Epithelial cell of alveolus of lung (primary cell): Measurements from ENCODE around the gene KRT33B. TPM values are rescaled to one million over a fixed set of nuclear protein-coding genes. Genes with fewer than 3 reads are reported as not detected.

ENCODE experiments used
- total RNA-seq: library from RNA; depleted of rRNA; stranded (reverse); fragments of >200 nt; gene quantifications from 2 replicates; pipeline ENCODE4 v1.2.1, GENCODE V29; 2015

Gene KRT33B
- total RNA-seq, result not detected in 2 replicates

DNA sequence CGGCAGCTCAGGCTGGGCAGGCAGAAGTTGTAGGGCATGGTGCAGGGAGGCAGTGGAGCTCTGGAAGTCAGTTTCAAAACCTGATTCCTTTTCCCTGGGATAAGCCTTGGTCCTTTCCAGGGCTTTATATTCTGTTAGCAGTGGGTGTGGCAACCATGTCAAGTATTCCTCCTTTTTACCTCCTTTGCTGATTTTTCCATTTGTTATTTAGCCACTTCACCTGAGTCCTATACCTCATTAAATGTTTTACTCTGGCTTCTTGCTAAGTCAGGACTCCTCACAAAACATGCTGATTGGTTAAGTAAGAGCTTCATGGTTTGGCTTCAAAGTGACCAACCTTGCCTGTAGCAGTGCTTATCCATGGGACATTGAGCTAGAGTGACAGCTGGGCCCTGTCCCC, at the start of gene KRT33B:
Gene KRT33B (minus strand): TSS at position 101 of the 400 bp plus-strand sequence. CDS start 63 bp downstream, at position 38.

DNA sequence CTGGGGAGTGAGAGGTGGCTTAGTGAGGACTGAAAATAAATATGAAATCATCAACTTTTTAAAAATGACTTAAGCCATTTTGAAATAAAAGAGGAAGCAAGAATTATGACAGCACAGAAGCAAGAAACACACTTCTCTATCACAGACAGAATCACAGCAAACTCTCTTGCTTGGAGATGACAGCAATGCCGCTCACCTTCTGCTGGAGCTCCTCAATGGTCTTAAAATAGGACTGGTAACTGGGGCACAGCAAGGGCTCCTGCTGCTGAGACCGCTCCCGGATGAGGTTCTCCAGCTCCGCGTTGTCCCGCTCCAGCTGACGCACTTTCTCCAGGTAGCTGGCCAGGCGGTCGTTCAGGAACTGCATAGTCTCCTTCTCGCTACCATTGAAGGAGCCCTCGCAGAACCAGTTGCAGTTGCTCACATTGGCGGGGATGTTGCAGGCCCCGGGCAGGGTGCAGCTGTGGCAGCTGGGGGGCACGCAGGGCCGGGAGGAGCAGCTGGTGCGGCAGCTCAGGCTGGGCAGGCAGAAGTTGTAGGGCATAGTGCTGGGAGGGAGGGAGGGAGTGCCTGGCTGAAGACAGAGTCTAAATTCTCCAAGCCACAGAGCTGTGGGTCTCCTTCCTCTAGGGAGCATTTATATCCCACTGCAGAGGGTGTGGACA, 27.5 kb upstream of the KRT33B start, which contains the start of gene KRT31:
Gene KRT31 (minus strand): TSS at position 613 of the 665 bp plus-strand sequence. CDS start 69 bp downstream, at position 544.

DNA sequence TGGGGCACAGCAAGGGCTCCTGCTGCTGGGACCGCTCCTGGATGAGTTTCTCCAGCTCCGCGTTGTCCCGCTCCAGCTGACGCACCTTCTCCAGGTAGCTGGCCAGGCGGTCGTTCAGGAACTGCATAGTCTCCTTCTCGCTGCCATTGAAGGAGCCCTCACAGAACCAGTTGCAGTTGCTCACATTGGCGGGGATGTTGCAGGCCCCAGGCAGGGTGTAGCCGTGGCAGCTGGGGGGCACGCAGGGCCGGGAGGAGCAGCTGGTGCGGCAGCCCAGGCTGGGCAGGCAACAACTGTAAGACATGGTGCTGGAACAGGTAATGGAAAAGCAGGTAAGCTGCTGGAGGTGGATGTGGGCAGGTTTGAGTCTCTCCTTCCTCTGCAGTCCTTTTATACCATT, 12.3 kb upstream of the KRT33B start, which contains the start of gene KRT34:
Gene KRT34 (minus strand): TSS at position 364 of the 400 bp plus-strand sequence. CDS start 60 bp downstream, at position 304.

DNA sequence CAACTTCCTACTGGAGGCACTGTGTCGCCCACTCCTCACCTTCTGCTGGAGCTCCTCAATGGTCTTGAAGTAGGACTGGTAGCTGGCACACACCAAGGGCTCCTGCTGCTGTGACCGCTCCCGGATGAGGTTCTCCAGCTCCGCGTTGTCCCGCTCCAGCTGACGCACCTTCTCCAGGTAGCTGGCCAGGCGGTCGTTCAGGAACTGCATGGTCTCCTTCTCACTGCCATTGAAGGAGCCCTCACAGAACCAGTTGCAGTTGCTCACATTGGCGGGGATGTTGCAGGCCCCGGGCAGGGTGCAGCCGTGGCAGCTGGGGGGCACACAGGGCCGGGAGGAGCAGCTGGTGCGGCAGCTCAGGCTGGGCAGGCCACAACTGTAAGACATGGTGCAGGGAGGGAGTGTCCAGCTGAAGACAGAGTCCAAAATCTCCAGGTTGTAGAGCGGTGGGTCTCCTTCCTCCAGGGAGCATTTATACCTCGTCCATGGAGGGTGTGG, 19.2 kb downstream of the KRT33B start, which contains the start of gene KRT33A:
Gene KRT33A (minus strand): TSS at position 448 of the 498 bp plus-strand sequence. CDS start 61 bp downstream, at position 387.

DNA sequence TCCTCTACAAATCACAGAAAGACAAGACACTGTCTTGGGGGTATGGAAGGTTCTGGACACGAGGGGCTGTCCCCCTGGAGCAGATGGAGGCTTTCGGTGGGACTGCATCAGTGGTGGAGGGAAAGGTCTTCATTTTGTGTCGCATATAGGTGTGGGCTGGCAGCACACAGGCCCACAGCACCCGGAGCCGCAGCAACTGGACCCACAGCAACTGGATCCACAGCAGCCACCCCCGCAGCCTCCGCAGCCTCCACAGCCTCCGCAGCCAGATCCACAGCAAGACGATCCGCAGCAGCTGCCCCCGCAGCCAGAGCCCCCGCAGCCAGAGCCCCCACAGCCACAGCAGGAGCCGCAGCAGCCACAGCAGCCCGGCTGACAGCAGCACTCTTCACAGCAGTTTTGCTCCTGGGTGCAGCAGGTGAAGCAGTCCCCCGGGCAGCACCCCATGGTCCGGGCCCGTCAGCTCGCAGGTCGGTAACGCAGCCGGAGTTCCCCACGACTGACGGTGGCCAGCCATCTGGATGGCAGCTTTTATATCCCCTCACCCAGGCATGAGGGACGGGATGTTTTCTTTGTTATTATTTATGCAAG, 54.3 kb downstream of the KRT33B start, which contains the start of gene KRTAP17-1:
Gene KRTAP17-1 (minus strand): TSS at position 507 of the 591 bp plus-strand sequence. CDS start 60 bp downstream, at position 447.

Other genes with a start within 250 kb of the KRT33B start
- gene KRTAP4-12, start 245.6 kb downstream of the KRT33B start, total RNA-seq, result not detected in 2 replicates
- gene KRTAP4-6, start 229.3 kb downstream of the KRT33B start, total RNA-seq, result not detected in 2 replicates
- not detected in 2 replicates for gene KRTAP4-5, start 220.0 kb downstream of the KRT33B start, total RNA-seq
- not detected in 2 replicates for gene KRTAP4-4, start 209.1 kb downstream of the KRT33B start, total RNA-seq
- not detected in 2 replicates for gene KRTAP4-3, start 201.6 kb downstream of the KRT33B start, total RNA-seq
- gene KRTAP4-2, start 191.6 kb downstream of the KRT33B start, total RNA-seq, result not detected in 2 replicates
- 0.13 TPM in 1 of 2 replicates, not detected in the other for gene KRTAP4-1, start 184.9 kb downstream of the KRT33B start, total RNA-seq
- gene KRTAP9-1, start 179.9 kb downstream of the KRT33B start, total RNA-seq, result not detected in 2 replicates
- not detected in 2 replicates for gene KRTAP9-2, start 143.2 kb downstream of the KRT33B start, total RNA-seq
- gene KRTAP9-3, start 137.4 kb downstream of the KRT33B start, total RNA-seq, result not detected in 2 replicates
- not detected in 2 replicates for gene KRTAP9-8, start 131.8 kb downstream of the KRT33B start, total RNA-seq
- not detected in 2 replicates for gene KRTAP9-4, start 120.1 kb downstream of the KRT33B start, total RNA-seq
- gene KRTAP9-9, start 114.4 kb downstream of the KRT33B start, total RNA-seq, result not detected in 2 replicates
- not detected in 2 replicates for gene KRTAP9-6, start 104.4 kb downstream of the KRT33B start, total RNA-seq
- not detected in 2 replicates for gene KRTAP9-7, start 94.1 kb downstream of the KRT33B start, total RNA-seq
- not detected in 2 replicates for gene KRTAP29-1, start 67.0 kb downstream of the KRT33B start, total RNA-seq
- not detected in 2 replicates for gene KRTAP16-1, start 60.5 kb downstream of the KRT33B start, total RNA-seq
- gene KRTAP17-1, start 54.1 kb downstream of the KRT33B start, total RNA-seq, result not detected in 2 replicates
- gene KRT33A, start 19.0 kb downstream of the KRT33B start, total RNA-seq, result not detected in 2 replicates
- 8.0 TPM in 1 of 2 replicates, not detected in the other for gene KRT34, start 12.5 kb upstream of the KRT33B start, total RNA-seq
- not detected in 2 replicates for gene KRT31, start 27.8 kb upstream of the KRT33B start, total RNA-seq
- not detected in 2 replicates for gene KRT37, start 54.8 kb upstream of the KRT33B start, total RNA-seq
- not detected in 2 replicates for gene KRT38, start 71.2 kb upstream of the KRT33B start, total RNA-seq
- 0.13 TPM in 1 of 2 replicates, not detected in the other for gene KRT32, start 97.6 kb upstream of the KRT33B start, total RNA-seq
- gene KRT35, start 111.3 kb upstream of the KRT33B start, total RNA-seq, result not detected in 2 replicates
- not detected in 2 replicates for gene KRT36, start 120.1 kb upstream of the KRT33B start, total RNA-seq
- gene KRT13, start 135.8 kb upstream of the KRT33B start, total RNA-seq, result not detected in 2 replicates
- gene KRT15, start 149.1 kb upstream of the KRT33B start, total RNA-seq, result 0.96 and 2.7 TPM in 2 replicates
- gene KRT19, start 158.5 kb upstream of the KRT33B start, total RNA-seq, result 26.0 and 421 TPM in 2 replicates
- not detected in 2 replicates for gene KRT9, start 202.2 kb upstream of the KRT33B start, total RNA-seq
- 0.13 and 0.48 TPM in 2 replicates for gene KRT14, start 217.1 kb upstream of the KRT33B start, total RNA-seq
- gene KRT16, start 243.0 kb upstream of the KRT33B start, total RNA-seq, result not detected in 2 replicates